HCT116 (cell line): ENCODE data around the gene GPR157. TPM values are rescaled to one million over a fixed set of nuclear protein-coding genes. Genes with fewer than 3 reads are reported as not detected.

Experiments used
- ATAC-seq: fragments of 200-7000 bp; cut with Tn5 transposase; 2 replicates; pipeline ENCODE4 v1.9.1; 2020; ENCODE audit warnings: mild to moderate bottlenecking, moderate library complexity
- BruUV-seq: library from RNA; stranded (reverse); fragments of 400-500 nt; replicated peaks from 2 replicates; lab custom pipeline; 2021; lab: Mats Ljungman, UMichigan
- CTCF ChIA-PET: fragments of 300-600 bp; sonication (Branson Sonifier 250); formaldehyde crosslinking; loops from one replicate; lab custom pipeline; 2021; ENCODE audit warnings: antibody characterized with exemption; lab: Charles Lee
- POLR2A ChIA-PET: fragments of 300-600, 350-600 bp; sonication (Branson Sonifier 250); formaldehyde crosslinking; loops from one replicate; lab custom pipeline; 2021; ENCODE audit warnings: antibody characterized with exemption; lab: Charles Lee
- RAD21 ChIA-PET, 2 experiments: fragments of 300-600 bp; sonication (Branson Sonifier 250); formaldehyde crosslinking; loops; one replicate each; lab custom pipeline; 2023; ENCODE audit warnings: low total read pairs in 2 of 2; ENCODE audit not compliant: uncharacterized antibody in 2 of 2, unreplicated experiment in 2 of 2, low non-redundant PET in 1 of 2; lab: Charles Lee
- DNase-seq: peaks from one replicate; pipeline ENCODE4 v3.0.0-alpha.2; 2010; ENCODE audit warnings: low read depth, low spot score
- H2AFZ ChIP-seq: fragments of 200-600 bp; shearing (Covaris generic), sonication (generic); 2 replicates; pipeline ENCODE4 v1.6.1; 2017; ENCODE audit warnings: low read depth, mixed run types, mixed read lengths, antibody characterized with exemption, low read length; ENCODE audit not compliant: poor library complexity, severe bottlenecking
- H3K27ac ChIP-seq: 2 replicates; pipeline ENCODE4 v1.5.1; 2012; ENCODE audit warnings: low read depth, low read length
- H3K27me3 ChIP-seq: fragments of 200-600 bp; sonication (generic); 2 replicates; pipeline ENCODE4 v1.6.1; 2016; ENCODE audit warnings: mixed run types, low read length, mixed read lengths; ENCODE audit not compliant: insufficient read depth
- H3K36me3 ChIP-seq, 2 experiments: fragments of 200-500 bp in 1 of 2; fragments of 200-600 bp in 1 of 2; sonication (Bioruptor generic) in 1 of 2; sonication (generic) in 1 of 2; 2 replicates each; pipeline versions ENCODE4 v1.5.1 to v1.6.1; 2014 to 2016; ENCODE audit warnings: low read length in 2 of 2, inconsistent platforms in 1 of 2, mixed read lengths in 1 of 2, mixed run types in 1 of 2; ENCODE audit not compliant: insufficient read depth in 2 of 2, control insufficient read depth in 1 of 2
- H3K4me1 ChIP-seq, 2 experiments: fragments of 200-600 bp in 1 of 2; sonication (generic) in 1 of 2; 2 replicates each; pipeline versions ENCODE4 v1.5.1 to v1.6.1; 2012 to 2017; ENCODE audit warnings: low read length in 2 of 2, inconsistent platforms in 1 of 2, mild to moderate bottlenecking in 1 of 2, mixed read lengths in 1 of 2, mixed run types in 1 of 2, moderate library complexity in 1 of 2; ENCODE audit not compliant: insufficient read depth in 2 of 2, control insufficient read depth in 1 of 2
- H3K4me2 ChIP-seq: fragments of 200-600 bp; sonication (generic); 2 replicates; pipeline ENCODE4 v1.6.1; 2017; ENCODE audit warnings: mixed run types, low read length, mixed read lengths
- H3K4me3 ChIP-seq, 2 experiments: fragments of 200-600 bp in 1 of 2; sonication (generic) in 1 of 2; replicated peaks in 1 of 2; 2 replicates each; pipeline ENCODE4 v1.5.1; 2011 to 2016; ENCODE audit warnings: low read length in 2 of 2, control low read depth in 1 of 2, low read depth in 1 of 2, mild to moderate bottlenecking in 1 of 2, mixed read lengths in 1 of 2, mixed run types in 1 of 2
- H3K79me2 ChIP-seq: fragments of 200-600 bp; sonication (generic); 2 replicates; pipeline ENCODE4 v1.6.1; 2017; ENCODE audit warnings: mild to moderate bottlenecking, mixed run types, low read length, moderate library complexity, mixed read lengths; ENCODE audit not compliant: insufficient read depth
- H3K9ac ChIP-seq: fragments of 200-600 bp; sonication (generic); 2 replicates; pipeline ENCODE4 v1.6.1; 2016; ENCODE audit warnings: low read length, mixed read lengths
- H3K9me2 ChIP-seq: fragments of 200-600 bp; sonication (generic), shearing (Covaris generic); 2 replicates; pipeline ENCODE4 v1.6.1; 2017; ENCODE audit warnings: mixed run types, mild to moderate bottlenecking, moderate library complexity; ENCODE audit not compliant: insufficient read depth
- H3K9me3 ChIP-seq, 2 experiments: fragments of 200-500 bp in 1 of 2; fragments of 200-600 bp in 1 of 2; sonication (Bioruptor generic) in 1 of 2; sonication (generic) in 1 of 2; 2 replicates each; pipeline ENCODE4 v1.6.1; 2014 to 2017; ENCODE audit warnings: low read length in 2 of 2, mixed read lengths in 2 of 2, inconsistent platforms in 1 of 2, low read depth in 1 of 2, mild to moderate bottlenecking in 1 of 2, mixed run types in 1 of 2, moderate library complexity in 1 of 2; ENCODE audit not compliant: control insufficient read depth in 1 of 2, insufficient read depth in 1 of 2
- H4K20me1 ChIP-seq: fragments of 200-600 bp; sonication (generic), shearing (Covaris generic); 2 replicates; pipeline ENCODE4 v1.6.1; 2017; ENCODE audit warnings: mixed run types, mild to moderate bottlenecking, moderate library complexity; ENCODE audit not compliant: insufficient read depth
- CBX3 ChIP-seq: IDR thresholded peaks from 2 replicates; pipeline ENCODE4 v1.6.1; 2012; ENCODE audit warnings: low read depth
- CEBPB ChIP-seq: IDR thresholded peaks from 2 replicates; pipeline ENCODE4 v1.6.1; 2012; ENCODE audit warnings: low read depth
- EGR1 ChIP-seq: IDR thresholded peaks from 2 replicates; pipeline ENCODE4 v1.6.1; 2012; ENCODE audit warnings: low read depth
- FOSL1 ChIP-seq: IDR thresholded peaks from 2 replicates; pipeline ENCODE4 v1.6.1; 2012; ENCODE audit warnings: low read depth
- JUND ChIP-seq: IDR thresholded peaks from 2 replicates; pipeline ENCODE4 v1.6.1; 2012
- MAX ChIP-seq: IDR thresholded peaks from 2 replicates; pipeline ENCODE4 v1.6.1; 2012
- POLR2A ChIP-seq: IDR thresholded peaks from 2 replicates; pipeline ENCODE4 v1.7.0; 2011; ENCODE audit warnings: borderline replicate concordance; ENCODE audit not compliant: insufficient read depth, insufficient read length; ENCODE audit errors: extremely low read depth
- POLR2AphosphoS5 ChIP-seq: IDR thresholded peaks from 2 replicates; pipeline ENCODE4 v1.6.1; 2011; ENCODE audit warnings: mild to moderate bottlenecking, low read depth, low read length, moderate library complexity
- SP1 ChIP-seq: IDR thresholded peaks from 2 replicates; pipeline ENCODE4 v1.6.1; 2012; ENCODE audit warnings: low read depth
- SRF ChIP-seq: IDR thresholded peaks from 2 replicates; pipeline ENCODE4 v1.6.1; 2012; ENCODE audit warnings: low read depth
- TCF7L2 ChIP-seq: IDR thresholded peaks from 2 replicates; pipeline ENCODE4 v1.7.0; 2011; ENCODE audit warnings: borderline replicate concordance, inconsistent platforms; ENCODE audit not compliant: insufficient read depth, insufficient read length; ENCODE audit errors: extremely low read depth
- YY1 ChIP-seq: IDR thresholded peaks from 2 replicates; pipeline ENCODE4 v1.6.1; 2011; ENCODE audit warnings: low read length, low read depth, moderate library complexity, mild to moderate bottlenecking; ENCODE audit not compliant: insufficient replicate concordance; ENCODE audit errors: extremely low read depth
- ZBTB33 ChIP-seq: IDR thresholded peaks from 2 replicates; pipeline ENCODE4 v1.6.1; 2011; ENCODE audit warnings: mild to moderate bottlenecking, low read length, moderate library complexity; ENCODE audit not compliant: insufficient replicate concordance; ENCODE audit errors: extremely low read depth
- ZFX ChIP-seq: fragments of 450-650 bp; IDR thresholded peaks from 2 replicates; pipeline ENCODE4 v1.6.1; 2017
- ZNF274 ChIP-seq: fragments of 200-500 bp; sonication (Bioruptor generic); IDR thresholded peaks from 2 replicates; pipeline ENCODE4 v1.6.1; 2014; ENCODE audit warnings: mild to moderate bottlenecking, low read depth, low read length, inconsistent platforms
- intact Hi-C: fragments of 100-400 bp; cut with micrococcal nuclease; formaldehyde crosslinking; loops from 2 replicates; pipeline ENCODE4 v1.10.0; 2022
- total RNA-seq: library from RNA; stranded (reverse); gene quantifications from one replicate; pipeline ENCODE4 v1.2.1, GENCODE V29; 2021; ENCODE audit not compliant: unreplicated experiment
- TF ChIP-seq, protein P1 (sequence below), 3 experiments: fragments of 200-600 bp in 1 of 3; sonication (generic) in 1 of 3; IDR thresholded peaks in 2 of 3; conservative IDR thresholded peaks in 1 of 3; 2 replicates each; pipeline ENCODE4 v1.5.1; 2012 to 2017; ENCODE audit warnings: low read depth in 2 of 3, low read length in 2 of 3, antibody characterized with exemption in 1 of 3, borderline replicate concordance in 1 of 3, control low read depth in 1 of 3, mild to moderate bottlenecking in 1 of 3, mixed read lengths in 1 of 3, mixed run types in 1 of 3, moderate library complexity in 1 of 3; ENCODE audit not compliant: insufficient read depth in 1 of 3
- TF ChIP-seq, protein P2 (sequence below): IDR thresholded peaks from 2 replicates; pipeline ENCODE4 v1.6.1; 2012; ENCODE audit warnings: low read depth
- TF ChIP-seq, protein P3 (sequence below): IDR thresholded peaks from 2 replicates; pipeline ENCODE4 v1.6.1; 2012

Gene GPR157
- total RNA-seq, 1 experiment from 2014 or later = 7.7 TPM

GRCh38 chr1:9062846-9063245 is 66.1 kb downstream of the GPR157 start:
- no peaks in the 10 kb centered on the region for H4K20me1 ChIP-seq
- no TSS peak for BruUV-seq
- no peak overlapping the region for H2AFZ ChIP-seq
- no peaks in the 10 kb centered on the region for H3K79me2 ChIP-seq
- H3K4me3 ChIP-seq = no peak overlapping the region
- intact Hi-C loops = no loop called here
- ChIA-PET RAD21 (no interaction called here), CTCF (no interaction called here), POLR2A (interaction anchor here (0.7 kb wide), 1 partner anchor 55 kb away, joined by 3 read pairs; no protein-coding TSS in a partner anchor)
- no peaks in the 10 kb centered on the region for H3K9me2 ChIP-seq
- H3K4me2 ChIP-seq = no peak overlapping the region
- TF ChIP-seq TCF7L2 (no peak), YY1 (no peak), MAX (no peak), POLR2A (no peak), CEBPB (no peak), SRF (no peak), CBX3 (no peak), FOSL1 (no peak), POLR2AphosphoS5 (no peak), ZBTB33 (no peak), ZNF274 (no peak), EGR1 (no peak), ZFX (no peak), SP1 (no peak), JUND (no peak)
- TF ChIP-seq, protein P1, sequence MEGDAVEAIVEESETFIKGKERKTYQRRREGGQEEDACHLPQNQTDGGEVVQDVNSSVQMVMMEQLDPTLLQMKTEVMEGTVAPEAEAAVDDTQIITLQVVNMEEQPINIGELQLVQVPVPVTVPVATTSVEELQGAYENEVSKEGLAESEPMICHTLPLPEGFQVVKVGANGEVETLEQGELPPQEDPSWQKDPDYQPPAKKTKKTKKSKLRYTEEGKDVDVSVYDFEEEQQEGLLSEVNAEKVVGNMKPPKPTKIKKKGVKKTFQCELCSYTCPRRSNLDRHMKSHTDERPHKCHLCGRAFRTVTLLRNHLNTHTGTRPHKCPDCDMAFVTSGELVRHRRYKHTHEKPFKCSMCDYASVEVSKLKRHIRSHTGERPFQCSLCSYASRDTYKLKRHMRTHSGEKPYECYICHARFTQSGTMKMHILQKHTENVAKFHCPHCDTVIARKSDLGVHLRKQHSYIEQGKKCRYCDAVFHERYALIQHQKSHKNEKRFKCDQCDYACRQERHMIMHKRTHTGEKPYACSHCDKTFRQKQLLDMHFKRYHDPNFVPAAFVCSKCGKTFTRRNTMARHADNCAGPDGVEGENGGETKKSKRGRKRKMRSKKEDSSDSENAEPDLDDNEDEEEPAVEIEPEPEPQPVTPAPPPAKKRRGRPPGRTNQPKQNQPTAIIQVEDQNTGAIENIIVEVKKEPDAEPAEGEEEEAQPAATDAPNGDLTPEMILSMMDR (IDR thresholded peaks at IDR 0.05 in 2 of 3, conservative IDR thresholded peaks at IDR 0.05 in 1 of 3; ENCODE audit: borderline replicate concordance in 1 of 3, insufficient read depth in 1 of 3, low read depth in 2 of 3, low read length in 2 of 3) = no peak
- TF ChIP-seq, protein P2, sequence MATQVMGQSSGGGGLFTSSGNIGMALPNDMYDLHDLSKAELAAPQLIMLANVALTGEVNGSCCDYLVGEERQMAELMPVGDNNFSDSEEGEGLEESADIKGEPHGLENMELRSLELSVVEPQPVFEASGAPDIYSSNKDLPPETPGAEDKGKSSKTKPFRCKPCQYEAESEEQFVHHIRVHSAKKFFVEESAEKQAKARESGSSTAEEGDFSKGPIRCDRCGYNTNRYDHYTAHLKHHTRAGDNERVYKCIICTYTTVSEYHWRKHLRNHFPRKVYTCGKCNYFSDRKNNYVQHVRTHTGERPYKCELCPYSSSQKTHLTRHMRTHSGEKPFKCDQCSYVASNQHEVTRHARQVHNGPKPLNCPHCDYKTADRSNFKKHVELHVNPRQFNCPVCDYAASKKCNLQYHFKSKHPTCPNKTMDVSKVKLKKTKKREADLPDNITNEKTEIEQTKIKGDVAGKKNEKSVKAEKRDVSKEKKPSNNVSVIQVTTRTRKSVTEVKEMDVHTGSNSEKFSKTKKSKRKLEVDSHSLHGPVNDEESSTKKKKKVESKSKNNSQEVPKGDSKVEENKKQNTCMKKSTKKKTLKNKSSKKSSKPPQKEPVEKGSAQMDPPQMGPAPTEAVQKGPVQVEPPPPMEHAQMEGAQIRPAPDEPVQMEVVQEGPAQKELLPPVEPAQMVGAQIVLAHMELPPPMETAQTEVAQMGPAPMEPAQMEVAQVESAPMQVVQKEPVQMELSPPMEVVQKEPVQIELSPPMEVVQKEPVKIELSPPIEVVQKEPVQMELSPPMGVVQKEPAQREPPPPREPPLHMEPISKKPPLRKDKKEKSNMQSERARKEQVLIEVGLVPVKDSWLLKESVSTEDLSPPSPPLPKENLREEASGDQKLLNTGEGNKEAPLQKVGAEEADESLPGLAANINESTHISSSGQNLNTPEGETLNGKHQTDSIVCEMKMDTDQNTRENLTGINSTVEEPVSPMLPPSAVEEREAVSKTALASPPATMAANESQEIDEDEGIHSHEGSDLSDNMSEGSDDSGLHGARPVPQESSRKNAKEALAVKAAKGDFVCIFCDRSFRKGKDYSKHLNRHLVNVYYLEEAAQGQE = no peak
- TF ChIP-seq, protein P3, sequence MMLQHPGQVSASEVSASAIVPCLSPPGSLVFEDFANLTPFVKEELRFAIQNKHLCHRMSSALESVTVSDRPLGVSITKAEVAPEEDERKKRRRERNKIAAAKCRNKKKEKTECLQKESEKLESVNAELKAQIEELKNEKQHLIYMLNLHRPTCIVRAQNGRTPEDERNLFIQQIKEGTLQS = no peak
- no peak overlapping the region for H3K27ac ChIP-seq
- no peaks in the 10 kb centered on the region for H3K36me3 ChIP-seq
- H3K27me3 ChIP-seq = no peaks in the 10 kb centered on the region
- H3K4me1 ChIP-seq = peaks cover 0 to 8% of the 10 kb centered on the region in 2 experiments; a peak in 1 of 4 replicates
- DNase-seq (no peak), ATAC-seq (no peak)
- no peaks in the 10 kb centered on the region for H3K9me3 ChIP-seq
- H3K9ac ChIP-seq = no peak overlapping the region
